Panc1 (cell line): ENCODE results near the gene DEAF1. TPM values are rescaled to one million over a fixed set of nuclear protein-coding genes. Genes with fewer than 3 reads are reported as not detected.

Source experiments
- ATAC-seq: fragments of 200-7000 bp; cut with Tn5 transposase; 2 replicates; pipeline ENCODE4 v1.9.1; 2020; ENCODE audit warnings: mild to moderate bottlenecking, moderate library complexity
- BruUV-seq: library from RNA; stranded (reverse); fragments of 400-500 nt; replicated peaks from 2 replicates; lab custom pipeline; 2021; lab: Mats Ljungman, UMichigan
- CTCF ChIA-PET: fragments of 300-600 bp; sonication (Branson Sonifier 250); formaldehyde crosslinking; loops from one replicate; lab custom pipeline; 2022; ENCODE audit warnings: antibody characterized with exemption; lab: Charles Lee
- POLR2A ChIA-PET: fragments of 300-600 bp; sonication (Branson Sonifier 250); formaldehyde crosslinking; loops from one replicate; lab custom pipeline; 2022; ENCODE audit warnings: antibody characterized with exemption; lab: Charles Lee
- DNase-seq: peaks from one replicate; pipeline ENCODE4 v3.0.0-alpha.2; 2010; ENCODE audit warnings: low read depth, low spot score
- H3K27ac ChIP-seq: 2 replicates; pipeline ENCODE4 v1.5.1; 2011; ENCODE audit warnings: mild to moderate bottlenecking, low read length, inconsistent platforms
- H3K27me3 ChIP-seq: fragments of 200-500 bp; sonication (Bioruptor generic); 2 replicates; pipeline ENCODE4 v1.6.0; 2014; ENCODE audit warnings: low read length, inconsistent platforms; ENCODE audit not compliant: control insufficient read depth, insufficient read depth
- H3K36me3 ChIP-seq: fragments of 200-500 bp; sonication (Bioruptor generic); 2 replicates; pipeline ENCODE4 v1.5.1; 2014; ENCODE audit warnings: inconsistent platforms, mild to moderate bottlenecking, low read length, moderate library complexity; ENCODE audit not compliant: control insufficient read depth, insufficient read depth
- H3K4me1 ChIP-seq: 2 replicates; pipeline ENCODE4 v1.5.1; 2011; ENCODE audit warnings: inconsistent platforms, mild to moderate bottlenecking, low read length, moderate library complexity; ENCODE audit not compliant: control insufficient read depth, insufficient read depth
- H3K4me3 ChIP-seq, 2 experiments: 2 replicates each; pipeline ENCODE4 v1.5.1; 2011 to 2012; ENCODE audit warnings: low read depth in 2 of 2, low read length in 2 of 2, mild to moderate bottlenecking in 2 of 2, inconsistent platforms in 1 of 2, moderate library complexity in 1 of 2
- H3K9me3 ChIP-seq: fragments of 200-500 bp; sonication (Bioruptor generic); 2 replicates; pipeline ENCODE4 v1.5.1; 2014; ENCODE audit warnings: low read depth, mild to moderate bottlenecking, inconsistent platforms, low read length, moderate library complexity; ENCODE audit not compliant: control insufficient read depth, insufficient read depth
- POLR2AphosphoS5 ChIP-seq: IDR thresholded peaks from 2 replicates; pipeline ENCODE4 v1.6.1; 2012; ENCODE audit warnings: mild to moderate bottlenecking, low read depth, low read length, moderate library complexity
- REST ChIP-seq, 2 experiments: IDR thresholded peaks; 2 replicates each; pipeline ENCODE4 v1.6.1; 2011 to 2012; ENCODE audit warnings: low read depth in 2 of 2, control low read depth in 1 of 2, low read length in 1 of 2, mild to moderate bottlenecking in 1 of 2, moderate library complexity in 1 of 2; ENCODE audit not compliant: insufficient read depth in 1 of 2
- SIN3A ChIP-seq: IDR thresholded peaks from 2 replicates; pipeline ENCODE4 v1.6.1; 2012; ENCODE audit warnings: low read depth, mild to moderate bottlenecking, low read length, moderate library complexity, borderline replicate concordance; ENCODE audit not compliant: insufficient read depth
- TCF7L2 ChIP-seq: IDR thresholded peaks from 2 replicates; pipeline ENCODE4 v1.6.1; 2011; ENCODE audit warnings: mild to moderate bottlenecking, low read depth, low read length, inconsistent platforms
- in situ Hi-C: cut with HindIII; loops from 2 replicates; pipeline ENCODE4 v1.10.0; 2016; ENCODE audit warnings: low sequenced_read_pairs, low pct_unique_long_range_greater_than_20kb
- intact Hi-C: fragments of 100-400 bp; cut with micrococcal nuclease; formaldehyde crosslinking; loops from one replicate; pipeline ENCODE4 v1.10.0; 2022; ENCODE audit not compliant: unreplicated experiment
- total RNA-seq: library from RNA; stranded (reverse); gene quantifications from one replicate; pipeline ENCODE4 v1.2.1, GENCODE V29; 2021; ENCODE audit not compliant: unreplicated experiment
- TF ChIP-seq, protein P1 (sequence below): fragments of 450-650 bp; IDR thresholded peaks from 2 replicates; pipeline ENCODE4 v1.5.1; 2017; ENCODE audit warnings: mild to moderate bottlenecking

The DEAF1 gene
- total RNA-seq, 1 experiment from 2014 or later = 105 TPM

- DNase-seq (no peak), ATAC-seq (no peak)
- intact Hi-C loops = no loop called here
- in situ Hi-C loops = no loop called here
- Histone ChIP-seq H3K36me3 (no peaks in the 10 kb centered on the region), H3K9me3 (no peaks in the 10 kb centered on the region), H3K27me3 (no peaks in the 10 kb centered on the region), H3K27ac (no peak within 1 kb of the TSS), H3K4me3 (no peak within 1 kb of the TSS), H3K4me1 (peaks cover 11% of the 10 kb centered on the region)
- TF ChIP-seq POLR2AphosphoS5 (no peak), REST (IDR thresholded peaks at IDR 0.05; ENCODE audit: insufficient read depth in 1 of 2, low read depth in 2 of 2, low read length in 1 of 2) (no peak), TCF7L2 (no peak), SIN3A (no peak)
- TF ChIP-seq, protein P1, sequence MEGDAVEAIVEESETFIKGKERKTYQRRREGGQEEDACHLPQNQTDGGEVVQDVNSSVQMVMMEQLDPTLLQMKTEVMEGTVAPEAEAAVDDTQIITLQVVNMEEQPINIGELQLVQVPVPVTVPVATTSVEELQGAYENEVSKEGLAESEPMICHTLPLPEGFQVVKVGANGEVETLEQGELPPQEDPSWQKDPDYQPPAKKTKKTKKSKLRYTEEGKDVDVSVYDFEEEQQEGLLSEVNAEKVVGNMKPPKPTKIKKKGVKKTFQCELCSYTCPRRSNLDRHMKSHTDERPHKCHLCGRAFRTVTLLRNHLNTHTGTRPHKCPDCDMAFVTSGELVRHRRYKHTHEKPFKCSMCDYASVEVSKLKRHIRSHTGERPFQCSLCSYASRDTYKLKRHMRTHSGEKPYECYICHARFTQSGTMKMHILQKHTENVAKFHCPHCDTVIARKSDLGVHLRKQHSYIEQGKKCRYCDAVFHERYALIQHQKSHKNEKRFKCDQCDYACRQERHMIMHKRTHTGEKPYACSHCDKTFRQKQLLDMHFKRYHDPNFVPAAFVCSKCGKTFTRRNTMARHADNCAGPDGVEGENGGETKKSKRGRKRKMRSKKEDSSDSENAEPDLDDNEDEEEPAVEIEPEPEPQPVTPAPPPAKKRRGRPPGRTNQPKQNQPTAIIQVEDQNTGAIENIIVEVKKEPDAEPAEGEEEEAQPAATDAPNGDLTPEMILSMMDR = no peak
- POLR2A ChIA-PET = no interaction called here
- no TSS peak for BruUV-seq
- CTCF ChIA-PET = no interaction called here
Measured at GRCh38 chr11:636511-637332, 58.3 kb downstream of the DEAF1 start, which contains the start of gene DRD4. DRD4 (plus strand) TSS chr11:637269; CDS start chr11:637305, 36 bp downstream.

DNA sequence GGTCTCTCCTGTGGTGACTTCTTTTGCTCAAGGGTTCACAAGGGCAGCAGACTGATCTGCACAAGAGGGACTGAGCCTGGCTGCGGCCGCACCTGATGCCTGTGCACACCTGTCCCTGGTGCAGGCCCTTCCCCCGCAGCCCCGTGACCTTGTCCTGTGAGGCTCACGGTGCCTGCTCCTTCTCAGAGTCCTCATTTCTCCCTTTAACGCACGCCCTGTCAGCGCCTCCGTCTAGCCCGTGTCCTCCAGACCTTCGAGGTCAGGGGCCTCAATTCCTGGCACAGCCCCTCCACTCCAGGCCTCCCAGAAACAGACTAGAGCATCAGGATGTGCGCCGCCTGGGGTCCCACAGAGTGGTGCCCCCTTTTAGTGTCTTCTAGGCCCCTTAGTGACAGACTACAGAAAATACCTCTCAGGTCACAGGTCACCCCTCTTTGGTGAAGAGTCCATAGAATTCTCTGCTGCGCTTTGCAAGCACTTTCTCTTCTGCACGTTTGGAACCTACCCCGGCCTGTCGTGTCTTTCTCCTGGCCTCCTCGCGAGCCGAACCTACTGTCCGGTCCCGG, 59.0 kb downstream of the DEAF1 start:
- intact Hi-C loops = no loop called here
- no TSS peak for BruUV-seq
- ChIA-PET POLR2A (no interaction called here), CTCF (no interaction called here)
- peaks cover 6% of the 10 kb centered on the region for H3K4me1 ChIP-seq
- H3K36me3 ChIP-seq = no peaks in the 10 kb centered on the region
- DNase-seq (no peak), ATAC-seq (no peak)
- H3K4me3 ChIP-seq = no peak overlapping the region
- no peaks in the 10 kb centered on the region for H3K9me3 ChIP-seq
- TF ChIP-seq POLR2AphosphoS5 = 0 out of 2 replicates have a peak, but pooled peaks have one; percentile 27
- no peak for TF ChIP-seq TCF7L2
- H3K27me3 ChIP-seq = no peaks in the 10 kb centered on the region
- no peak overlapping the region for H3K27ac ChIP-seq
- in situ Hi-C loops = no loop called here

DNA sequence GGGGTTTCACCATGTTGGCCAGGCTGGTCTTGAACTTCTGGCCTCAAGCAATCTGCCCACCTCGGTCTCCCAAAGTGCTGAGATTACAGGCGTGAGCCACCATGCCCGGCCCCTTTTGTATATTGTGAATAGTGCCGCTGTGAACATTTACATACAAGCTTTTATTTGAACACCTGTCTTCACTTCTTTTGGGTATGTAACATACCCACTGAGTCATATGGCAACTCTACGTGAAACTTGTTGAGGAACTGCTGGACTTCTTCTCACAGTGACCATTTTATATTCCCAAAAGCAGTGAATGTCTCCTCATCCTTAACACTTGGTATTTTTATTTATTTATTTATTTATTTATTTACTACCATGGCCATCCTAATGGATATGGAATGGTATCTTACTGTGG, 64.2 kb downstream of the DEAF1 start:
- Histone ChIP-seq H3K9me3 (no peaks in the 10 kb centered on the region), H3K4me1 (peaks cover 11% of the 10 kb centered on the region), H3K36me3 (no peaks in the 10 kb centered on the region), H3K27me3 (no peaks in the 10 kb centered on the region), H3K27ac (no peak overlapping the region), H3K4me3 (no peak overlapping the region)
- BruUV-seq = no TSS peak
- ATAC-seq (no peak), DNase-seq (no peak)
- intact Hi-C loops (no loop called here), in situ Hi-C loops (no loop called here)
- ChIA-PET CTCF (no interaction called here), POLR2A (no interaction called here)
- TF ChIP-seq REST (IDR thresholded peaks at IDR 0.05; ENCODE audit: insufficient read depth in 1 of 2, low read depth in 2 of 2, low read length in 1 of 2) = no peak
- no peak for TF ChIP-seq SIN3A
- TF ChIP-seq, protein P1 = no peak
- TF ChIP-seq POLR2AphosphoS5 = no peak
- no peak for TF ChIP-seq TCF7L2
